ENCODE results near the gene SLC6A15. TPM values are rescaled to one million over a fixed set of nuclear protein-coding genes. Genes with fewer than 3 reads are reported as not detected.

SLC6A15 gene
- total and polyA plus RNA-seq, 2 of the 8 experiments (the other 6 are each of a cell fraction or from before 2014, with no cell fraction given): 3.1 to 42.0 TPM

DNA sequence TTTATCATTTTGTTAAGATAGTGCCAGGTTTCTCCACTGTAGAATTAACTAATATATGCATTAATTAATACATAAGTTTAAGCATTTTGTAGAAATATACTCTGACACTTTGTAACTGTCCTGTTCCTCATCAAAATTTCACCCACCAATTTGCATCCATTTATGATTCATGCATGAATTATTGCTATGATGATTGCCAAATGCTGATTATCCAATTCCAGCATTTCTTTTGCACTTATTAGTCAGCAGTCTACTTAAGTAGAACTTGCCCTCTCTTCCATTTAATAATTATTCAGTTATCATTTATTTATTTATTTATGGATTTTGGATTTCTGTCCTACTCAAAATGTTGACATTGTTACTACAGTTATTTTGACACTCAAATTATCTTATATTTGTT lies 72.2 kb downstream of the SLC6A15 start (continued):
- TF ChIP-seq, protein P1, sequence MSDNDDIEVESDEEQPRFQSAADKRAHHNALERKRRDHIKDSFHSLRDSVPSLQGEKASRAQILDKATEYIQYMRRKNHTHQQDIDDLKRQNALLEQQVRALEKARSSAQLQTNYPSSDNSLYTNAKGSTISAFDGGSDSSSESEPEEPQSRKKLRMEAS (IDR thresholded peaks at IDR 0.05): no peak
- TF ChIP-seq, protein P2, sequence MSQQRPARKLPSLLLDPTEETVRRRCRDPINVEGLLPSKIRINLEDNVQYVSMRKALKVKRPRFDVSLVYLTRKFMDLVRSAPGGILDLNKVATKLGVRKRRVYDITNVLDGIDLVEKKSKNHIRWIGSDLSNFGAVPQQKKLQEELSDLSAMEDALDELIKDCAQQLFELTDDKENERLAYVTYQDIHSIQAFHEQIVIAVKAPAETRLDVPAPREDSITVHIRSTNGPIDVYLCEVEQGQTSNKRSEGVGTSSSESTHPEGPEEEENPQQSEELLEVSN (IDR thresholded peaks at IDR 0.05): no peak
- TF ChIP-seq TAF1 (IDR thresholded peaks at IDR 0.05; ENCODE audit: low read depth, low read length): no peak
- no peak for TF ChIP-seq PHF8 (conservative IDR thresholded peaks at IDR 0.05; ENCODE audit: low read depth, low read length)
- no peak for TF ChIP-seq EZH2 (IDR thresholded peaks at IDR 0.05; ENCODE audit: low read depth, low read length, severe bottlenecking)
- no peak for TF ChIP-seq HDAC6 (IDR thresholded peaks at IDR 0.05; ENCODE audit: low read depth, low read length)
- TF ChIP-seq SAP30 (IDR thresholded peaks at IDR 0.05; ENCODE audit: insufficient read depth, insufficient replicate concordance, low read length): no peak
- no peak for TF ChIP-seq TBP (IDR thresholded peaks at IDR 0.05; ENCODE audit: low read depth, low read length)
- no peak for TF ChIP-seq CTBP2 (IDR thresholded peaks at IDR 0.05; ENCODE audit: borderline replicate concordance, insufficient read depth, insufficient read length, low read length)
- TF ChIP-seq, protein P3, sequence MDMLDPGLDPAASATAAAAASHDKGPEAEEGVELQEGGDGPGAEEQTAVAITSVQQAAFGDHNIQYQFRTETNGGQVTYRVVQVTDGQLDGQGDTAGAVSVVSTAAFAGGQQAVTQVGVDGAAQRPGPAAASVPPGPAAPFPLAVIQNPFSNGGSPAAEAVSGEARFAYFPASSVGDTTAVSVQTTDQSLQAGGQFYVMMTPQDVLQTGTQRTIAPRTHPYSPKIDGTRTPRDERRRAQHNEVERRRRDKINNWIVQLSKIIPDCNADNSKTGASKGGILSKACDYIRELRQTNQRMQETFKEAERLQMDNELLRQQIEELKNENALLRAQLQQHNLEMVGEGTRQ (IDR thresholded peaks at IDR 0.05; ENCODE audit: low read length): no peak
- no peak for TF ChIP-seq SIX5 (IDR thresholded peaks at IDR 0.05; ENCODE audit: low read depth, low read length)
